ENCODE results near the gene UTP14A.

GRCh38 chrX:129932016-129932820 lies 26.3 kb downstream of the UTP14A start:
- TF ChIP-seq, protein P1, sequence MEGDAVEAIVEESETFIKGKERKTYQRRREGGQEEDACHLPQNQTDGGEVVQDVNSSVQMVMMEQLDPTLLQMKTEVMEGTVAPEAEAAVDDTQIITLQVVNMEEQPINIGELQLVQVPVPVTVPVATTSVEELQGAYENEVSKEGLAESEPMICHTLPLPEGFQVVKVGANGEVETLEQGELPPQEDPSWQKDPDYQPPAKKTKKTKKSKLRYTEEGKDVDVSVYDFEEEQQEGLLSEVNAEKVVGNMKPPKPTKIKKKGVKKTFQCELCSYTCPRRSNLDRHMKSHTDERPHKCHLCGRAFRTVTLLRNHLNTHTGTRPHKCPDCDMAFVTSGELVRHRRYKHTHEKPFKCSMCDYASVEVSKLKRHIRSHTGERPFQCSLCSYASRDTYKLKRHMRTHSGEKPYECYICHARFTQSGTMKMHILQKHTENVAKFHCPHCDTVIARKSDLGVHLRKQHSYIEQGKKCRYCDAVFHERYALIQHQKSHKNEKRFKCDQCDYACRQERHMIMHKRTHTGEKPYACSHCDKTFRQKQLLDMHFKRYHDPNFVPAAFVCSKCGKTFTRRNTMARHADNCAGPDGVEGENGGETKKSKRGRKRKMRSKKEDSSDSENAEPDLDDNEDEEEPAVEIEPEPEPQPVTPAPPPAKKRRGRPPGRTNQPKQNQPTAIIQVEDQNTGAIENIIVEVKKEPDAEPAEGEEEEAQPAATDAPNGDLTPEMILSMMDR (IDR thresholded peaks at IDR 0.05; ENCODE audit: insufficient read depth, low read length), result no peak
- no peak for TF ChIP-seq REST (IDR thresholded peaks at IDR 0.05; ENCODE audit: insufficient replicate concordance, low read depth)
- TF ChIP-seq SPI1 (IDR thresholded peaks at IDR 0.05; ENCODE audit: borderline replicate concordance, low read depth), result no peak
- TF ChIP-seq GABPA (IDR thresholded peaks at IDR 0.05; ENCODE audit: low read depth), result no peak
